Tibial nerve (tissue), 3 donors: ENCODE measurements around the gene PSME1.

Source experiments
- CTCF ChIP-seq, 5 experiments: fragments of 200-600 bp in 3 of 5; fragments of 450-650 bp in 2 of 5; sonication (generic) in 3 of 5; IDR thresholded peaks; one replicate each; pipeline ENCODE4 v1.5.1; 2016 to 2019; ENCODE audit warnings: antibody characterized with exemption in 5 of 5, mild to moderate bottlenecking in 3 of 5, moderate library complexity in 2 of 5
- POLR2A ChIP-seq, 2 donors: fragments of 450-650 bp; IDR thresholded peaks; one replicate each; pipeline ENCODE4 v1.6.1; 2017; ENCODE audit warnings: antibody characterized with exemption in 2 of 2, mild to moderate bottlenecking in 2 of 2, moderate library complexity in 2 of 2

GRCh38 chr14:24092505-24093206 is 43.3 kb upstream of the PSME1 start:
- TF ChIP-seq CTCF (IDR thresholded peaks at IDR 0.05) (no peak), POLR2A (IDR thresholded peaks at IDR 0.05) (no peak)
